Activated T-helper 2 cell treated with anti-CD3 and anti-CD28 coated beads, Interferon-gamma antibody, Interleukin-2, Interleukin-4, amounts not matched to agents 10 μg/mL and 5 μg/mL and 100 μg/mL, durations not matched to agents 14 hours and 24 hours and 36 hours (primary cell): ENCODE data around the gene DQX1. TPM values are rescaled to one million over a fixed set of nuclear protein-coding genes. Genes with fewer than 3 reads are reported as not detected.

Experiments
- DNase-seq: peaks from one replicate; pipeline ENCODE4 v3.0.0; 2021; ENCODE audit warnings: low spot score
- H3K27ac Mint-ChIP-seq: one replicate; pipeline ENCODE4 v1.8.0; 2021; ENCODE audit warnings: mixed read lengths
- H3K27me3 Mint-ChIP-seq: one replicate; pipeline ENCODE4 v1.8.0; 2021; ENCODE audit warnings: low read depth, mixed read lengths
- H3K36me3 Mint-ChIP-seq: one replicate; pipeline ENCODE4 v1.8.0; 2021; ENCODE audit warnings: low read depth, mixed read lengths
- H3K4me1 Mint-ChIP-seq: one replicate; pipeline ENCODE4 v1.8.0; 2021; ENCODE audit warnings: low read depth, mixed read lengths
- H3K4me3 Mint-ChIP-seq: one replicate; pipeline ENCODE4 v1.8.0; 2021; ENCODE audit warnings: low read depth, mild to moderate bottlenecking, moderate library complexity, mixed read lengths
- H3K9me3 Mint-ChIP-seq: one replicate; pipeline ENCODE4 v1.8.0; 2021; ENCODE audit warnings: mixed read lengths
- intact Hi-C: fragments of 100-400 bp; cut with micrococcal nuclease; formaldehyde crosslinking; loops from one replicate; pipeline ENCODE4 v1.15.1; 2023
- total RNA-seq: library from RNA; stranded (reverse); gene quantifications from 2 replicates; pipeline ENCODE4 v1.2.3, GENCODE V29; 2022

DQX1 gene
- total RNA-seq, 1 donor from 2014 or later: 0.94 TPM

GRCh38 chr2:74551942-74552913 lies 26.2 kb upstream of the DQX1 start:
- Mint-ChIP-seq H3K36me3 (peaks cover 22% of the 10 kb centered on the region), H3K4me3 (peak overlapping the region; percentile 30), H3K27ac (peak overlapping the region; percentile 26), H3K4me1 (peaks cover 37% of the 10 kb centered on the region), H3K9me3 (no peaks in the 10 kb centered on the region), H3K27me3 (peaks cover 11% of the 10 kb centered on the region)
- no peak for DNase-seq
- intact Hi-C loops: no loop called here

DNA sequence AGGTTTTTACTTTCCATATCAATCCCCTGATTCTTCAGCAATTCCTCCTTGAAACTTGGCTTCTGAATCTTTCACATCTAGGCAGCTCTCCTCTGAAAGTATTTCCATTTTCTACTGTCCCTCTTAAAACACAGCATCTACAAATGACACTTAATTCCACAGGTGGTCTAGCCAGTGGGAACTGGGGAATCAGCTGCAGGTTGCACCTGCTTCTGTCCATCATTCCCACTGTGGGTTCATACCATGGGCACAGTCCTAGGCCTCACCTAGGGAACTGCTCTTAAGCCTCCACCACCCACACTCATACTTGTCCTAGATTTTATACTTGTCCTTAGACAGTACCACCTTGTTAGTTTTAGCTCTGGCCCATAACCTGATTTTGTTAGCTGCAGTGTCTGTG lies 25.5 kb upstream of the DQX1 start:
- H3K27me3 Mint-ChIP-seq: peaks cover 13% of the 10 kb centered on the region
- peaks cover 15% of the 10 kb centered on the region for H3K36me3 Mint-ChIP-seq
- H3K9me3 Mint-ChIP-seq: no peaks in the 10 kb centered on the region
- no peak for DNase-seq
- H3K4me3 Mint-ChIP-seq: peak overlapping the region; percentile 17
- intact Hi-C loops: no loop called here
- H3K4me1 Mint-ChIP-seq: peaks cover 37% of the 10 kb centered on the region
- H3K27ac Mint-ChIP-seq: no peak overlapping the region

DNA sequence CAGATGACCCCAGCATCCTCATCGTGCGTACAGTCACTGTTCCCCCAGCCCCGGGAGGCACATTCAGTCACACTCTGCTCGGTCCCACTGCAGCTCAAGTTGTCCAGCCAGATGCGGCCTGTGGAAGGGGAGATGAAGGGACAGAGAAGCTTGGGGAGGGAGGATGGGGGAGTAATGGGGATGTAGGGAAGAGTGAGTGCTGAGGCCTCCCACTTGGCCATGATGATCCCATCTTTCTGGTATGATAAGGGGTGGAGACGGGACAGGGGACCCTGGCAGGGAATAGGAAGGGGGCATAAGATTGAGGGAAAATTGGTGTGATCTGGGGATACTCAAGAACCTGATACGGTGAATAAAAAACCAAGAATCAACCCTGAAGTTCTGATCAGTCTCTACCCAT lies 24.2 kb upstream of the DQX1 start:
- H3K4me3 Mint-ChIP-seq: peak overlapping the region; percentile 79
- intact Hi-C loops: no loop called here

GRCh38 chr2:74548900-74549826 lies 23.1 kb upstream of the DQX1 start:
- DNase-seq: peak; percentile 31
- no peaks in the 10 kb centered on the region for H3K36me3 Mint-ChIP-seq
- peaks cover 29% of the 10 kb centered on the region for H3K27me3 Mint-ChIP-seq
- H3K4me1 Mint-ChIP-seq: peaks cover 41% of the 10 kb centered on the region
- H3K27ac Mint-ChIP-seq: peak overlapping the region; percentile 33
- H3K4me3 Mint-ChIP-seq: peak overlapping the region; percentile 79
- no peaks in the 10 kb centered on the region for H3K9me3 Mint-ChIP-seq
- intact Hi-C loops: loop anchor here (2.0 kb wide), 1 partner anchor 18 kb away; no protein-coding TSS in a partner anchor

More for the DNA sequence above, 24.2 kb upstream of the DQX1 start:
- Mint-ChIP-seq H3K9me3 (no peaks in the 10 kb centered on the region), H3K27ac (no peak overlapping the region), H3K4me1 (peaks cover 41% of the 10 kb centered on the region), H3K27me3 (peaks cover 23% of the 10 kb centered on the region), H3K36me3 (peaks cover 6% of the 10 kb centered on the region)
- no peak for DNase-seq

- no peak for DNase-seq
- H3K27me3 Mint-ChIP-seq: peaks cover 29% of the 10 kb centered on the region
- peaks cover 37% of the 10 kb centered on the region for H3K4me1 Mint-ChIP-seq
- H3K27ac Mint-ChIP-seq: peak overlapping the region; percentile 58
- intact Hi-C loops: loop anchor here (2.0 kb wide), 1 partner anchor 18 kb away; no protein-coding TSS in a partner anchor
- H3K36me3 Mint-ChIP-seq: no peaks in the 10 kb centered on the region
- H3K9me3 Mint-ChIP-seq: no peaks in the 10 kb centered on the region
- peak overlapping the region; percentile 81 for H3K4me3 Mint-ChIP-seq
Observed at GRCh38 chr2:74548285-74548899, 22.4 kb upstream of the DQX1 start.

- Mint-ChIP-seq H3K36me3 (no peaks in the 10 kb centered on the region), H3K27me3 (peaks cover 33% of the 10 kb centered on the region), H3K4me1 (peaks cover 28% of the 10 kb centered on the region), H3K27ac (no peak overlapping the region), H3K9me3 (no peaks in the 10 kb centered on the region), H3K4me3 (no peak overlapping the region)
- intact Hi-C loops: no loop called here
- DNase-seq: no peak
Observed at GRCh38 chr2:74546004-74546403, 20.0 kb upstream of the DQX1 start.

DNA sequence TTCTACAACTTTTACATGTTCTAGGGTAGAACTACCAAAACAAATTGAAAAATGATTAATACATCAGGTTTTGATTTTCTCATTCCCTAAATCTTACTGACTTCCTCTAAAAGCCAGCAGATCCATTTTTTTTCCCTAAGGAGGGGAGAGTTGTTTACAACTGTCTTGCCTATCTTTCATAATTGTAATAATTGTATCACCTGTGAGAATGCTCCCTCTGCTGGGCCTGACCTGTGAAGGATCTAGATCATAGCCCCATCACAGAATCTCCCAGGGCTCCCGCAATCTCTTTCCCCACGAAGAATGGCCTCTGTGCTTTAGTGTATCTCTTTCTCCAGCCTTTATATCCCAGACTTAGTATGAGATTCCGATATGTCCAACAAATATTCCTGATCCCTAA lies 18.6 kb upstream of the DQX1 start:
- H3K27me3 Mint-ChIP-seq: peaks cover 33% of the 10 kb centered on the region
- no peak overlapping the region for H3K4me3 Mint-ChIP-seq
- H3K4me1 Mint-ChIP-seq: peaks cover 21% of the 10 kb centered on the region
- no peaks in the 10 kb centered on the region for H3K9me3 Mint-ChIP-seq
- intact Hi-C loops: no loop called here
- H3K36me3 Mint-ChIP-seq: no peaks in the 10 kb centered on the region
- DNase-seq: no peak
- H3K27ac Mint-ChIP-seq: no peak overlapping the region

GRCh38 chr2:74542978-74543377 lies 16.9 kb upstream of the DQX1 start:
- Mint-ChIP-seq H3K36me3 (no peaks in the 10 kb centered on the region), H3K27me3 (peaks cover 30% of the 10 kb centered on the region), H3K4me1 (peaks cover 18% of the 10 kb centered on the region), H3K4me3 (no peak overlapping the region), H3K27ac (no peak overlapping the region), H3K9me3 (no peaks in the 10 kb centered on the region)
- no peak for DNase-seq
- intact Hi-C loops: no loop called here

- intact Hi-C loops: no loop called here
- Mint-ChIP-seq H3K27me3 (peaks cover 19% of the 10 kb centered on the region), H3K9me3 (no peaks in the 10 kb centered on the region), H3K4me1 (peaks cover 8% of the 10 kb centered on the region), H3K4me3 (no peak overlapping the region), H3K36me3 (no peaks in the 10 kb centered on the region), H3K27ac (no peak overlapping the region)
- no peak for DNase-seq
Observed at GRCh38 chr2:74540291-74540690, 14.3 kb upstream of the DQX1 start.

GRCh38 chr2:74538881-74539339 lies 12.9 kb upstream of the DQX1 start:
- peaks cover 13% of the 10 kb centered on the region for H3K27me3 Mint-ChIP-seq
- no peak overlapping the region for H3K4me3 Mint-ChIP-seq
- H3K27ac Mint-ChIP-seq: no peak overlapping the region
- peaks cover 8% of the 10 kb centered on the region for H3K4me1 Mint-ChIP-seq
- H3K36me3 Mint-ChIP-seq: no peaks in the 10 kb centered on the region
- H3K9me3 Mint-ChIP-seq: no peaks in the 10 kb centered on the region
- intact Hi-C loops: no loop called here
- no peak for DNase-seq

DNA sequence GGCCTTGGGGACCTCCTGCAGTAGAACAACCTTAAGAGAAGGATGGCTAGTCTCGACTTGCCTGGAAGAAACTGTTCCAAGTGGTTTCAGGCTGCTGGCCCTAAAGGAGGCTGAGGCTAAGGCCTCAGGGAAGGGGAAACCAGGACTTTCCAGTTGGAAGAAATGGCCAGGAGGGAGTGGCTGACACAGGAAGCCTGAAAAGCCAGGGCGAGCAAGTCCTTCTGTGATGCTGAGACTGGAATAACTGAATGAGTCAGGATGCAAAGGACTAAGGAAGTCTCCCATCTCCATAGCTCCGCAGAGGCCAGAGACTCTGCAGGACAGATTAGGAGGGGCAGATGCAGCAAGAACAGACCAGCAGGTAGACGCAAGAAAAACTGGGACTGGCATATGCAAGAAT lies 11.1 kb upstream of the DQX1 start:
- peaks cover 7% of the 10 kb centered on the region for H3K36me3 Mint-ChIP-seq
- H3K4me3 Mint-ChIP-seq: no peak overlapping the region
- no peak overlapping the region for H3K27ac Mint-ChIP-seq
- DNase-seq: no peak
- intact Hi-C loops: no loop called here
- H3K4me1 Mint-ChIP-seq: peaks cover 10% of the 10 kb centered on the region
- no peaks in the 10 kb centered on the region for H3K9me3 Mint-ChIP-seq
- H3K27me3 Mint-ChIP-seq: peaks cover 9% of the 10 kb centered on the region

- Mint-ChIP-seq H3K27ac (no peak overlapping the region), H3K36me3 (peaks cover 13% of the 10 kb centered on the region), H3K9me3 (no peaks in the 10 kb centered on the region), H3K27me3 (peaks cover 9% of the 10 kb centered on the region), H3K4me1 (peaks cover 17% of the 10 kb centered on the region), H3K4me3 (no peak overlapping the region)
- intact Hi-C loops: no loop called here
- DNase-seq: no peak
Observed at GRCh38 chr2:74536166-74536950, 10.3 kb upstream of the DQX1 start.
